Panc1 (cell line): ENCODE results near the gene ITGB6.

Source experiments
- POLR2AphosphoS5 ChIP-seq: IDR thresholded peaks from 2 replicates; pipeline ENCODE4 v1.6.1; 2012; ENCODE audit warnings: mild to moderate bottlenecking, low read depth, low read length, moderate library complexity
- REST ChIP-seq, 2 experiments: IDR thresholded peaks; 2 replicates each; pipeline ENCODE4 v1.6.1; 2011 to 2012; ENCODE audit warnings: low read depth in 2 of 2, control low read depth in 1 of 2, low read length in 1 of 2, mild to moderate bottlenecking in 1 of 2, moderate library complexity in 1 of 2; ENCODE audit not compliant: insufficient read depth in 1 of 2
- SIN3A ChIP-seq: IDR thresholded peaks from 2 replicates; pipeline ENCODE4 v1.6.1; 2012; ENCODE audit warnings: low read depth, mild to moderate bottlenecking, low read length, moderate library complexity, borderline replicate concordance; ENCODE audit not compliant: insufficient read depth
- TCF7L2 ChIP-seq: IDR thresholded peaks from 2 replicates; pipeline ENCODE4 v1.6.1; 2011; ENCODE audit warnings: mild to moderate bottlenecking, low read depth, low read length, inconsistent platforms
- TF ChIP-seq, protein P1 (sequence below): fragments of 450-650 bp; IDR thresholded peaks from 2 replicates; pipeline ENCODE4 v1.5.1; 2017; ENCODE audit warnings: mild to moderate bottlenecking

GRCh38 chr2:160085662-160086061, 114.4 kb downstream of the ITGB6 start:
- TF ChIP-seq, protein P1, sequence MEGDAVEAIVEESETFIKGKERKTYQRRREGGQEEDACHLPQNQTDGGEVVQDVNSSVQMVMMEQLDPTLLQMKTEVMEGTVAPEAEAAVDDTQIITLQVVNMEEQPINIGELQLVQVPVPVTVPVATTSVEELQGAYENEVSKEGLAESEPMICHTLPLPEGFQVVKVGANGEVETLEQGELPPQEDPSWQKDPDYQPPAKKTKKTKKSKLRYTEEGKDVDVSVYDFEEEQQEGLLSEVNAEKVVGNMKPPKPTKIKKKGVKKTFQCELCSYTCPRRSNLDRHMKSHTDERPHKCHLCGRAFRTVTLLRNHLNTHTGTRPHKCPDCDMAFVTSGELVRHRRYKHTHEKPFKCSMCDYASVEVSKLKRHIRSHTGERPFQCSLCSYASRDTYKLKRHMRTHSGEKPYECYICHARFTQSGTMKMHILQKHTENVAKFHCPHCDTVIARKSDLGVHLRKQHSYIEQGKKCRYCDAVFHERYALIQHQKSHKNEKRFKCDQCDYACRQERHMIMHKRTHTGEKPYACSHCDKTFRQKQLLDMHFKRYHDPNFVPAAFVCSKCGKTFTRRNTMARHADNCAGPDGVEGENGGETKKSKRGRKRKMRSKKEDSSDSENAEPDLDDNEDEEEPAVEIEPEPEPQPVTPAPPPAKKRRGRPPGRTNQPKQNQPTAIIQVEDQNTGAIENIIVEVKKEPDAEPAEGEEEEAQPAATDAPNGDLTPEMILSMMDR, result peak; percentile 60
- TF ChIP-seq SIN3A, result no peak
- TF ChIP-seq POLR2AphosphoS5, result no peak
- no peak for TF ChIP-seq REST (IDR thresholded peaks at IDR 0.05; ENCODE audit: insufficient read depth in 1 of 2, low read depth in 2 of 2, low read length in 1 of 2)
- no peak for TF ChIP-seq TCF7L2
